Subcutaneous adipose tissue (tissue), 4 donors: ENCODE results near the gene IGF1R. TPM values are rescaled to one million over a fixed set of nuclear protein-coding genes. Genes with fewer than 3 reads are reported as not detected.

Experiments used
- CTCF ChIP-seq: fragments of 450-650 bp; IDR thresholded peaks from one replicate; pipeline ENCODE4 v1.5.1; 2016; ENCODE audit warnings: low read depth, mild to moderate bottlenecking, control low read depth, antibody characterized with exemption, moderate library complexity
- total RNA-seq, 4 donors: library from RNA; depleted of rRNA; stranded (reverse); fragments of >200 nt; gene quantifications; one replicate each; pipeline ENCODE4 v1.1.0, GENCODE V29; 2016

The IGF1R gene
- total RNA-seq, 4 donors from 2014 or later, result 27.4 to 53.7 (median 49.7) TPM

GRCh38 chr15:98875309-98875708 lies 227.0 kb downstream of the IGF1R start:
- no peak for TF ChIP-seq CTCF

- no peak for TF ChIP-seq CTCF
These were observed 228.4 kb downstream of the IGF1R start for GRCh38 chr15:98876451-98877369.

GRCh38 chr15:98878172-98878571 lies 229.8 kb downstream of the IGF1R start:
- TF ChIP-seq CTCF, result no peak

GRCh38 chr15:98878862-98879261 lies 230.5 kb downstream of the IGF1R start:
- no peak for TF ChIP-seq CTCF

GRCh38 chr15:98881526-98882520 lies 233.5 kb downstream of the IGF1R start:
- no peak for TF ChIP-seq CTCF

GRCh38 chr15:98883478-98883877 lies 235.1 kb downstream of the IGF1R start:
- no peak for TF ChIP-seq CTCF

GRCh38 chr15:98884894-98885293 lies 236.6 kb downstream of the IGF1R start:
- no peak for TF ChIP-seq CTCF
